WTC11 (cell line): Measurements from ENCODE around the gene CACNB1.

Experiments used
- SMAD3 ChIP-seq: sonication (generic); formaldehyde crosslinking; IDR thresholded peaks from 2 replicates; pipeline ENCODE4 v1.8.0; 2022; ENCODE audit warnings: missing genetic modification reagents, mild to moderate bottlenecking, borderline replicate concordance
- TF ChIP-seq, protein P1 (sequence below): fragments of 200-600 bp; IDR thresholded peaks from 2 replicates; pipeline ENCODE4 v1.8.0; 2022; ENCODE audit warnings: antibody characterized with exemption
- TF ChIP-seq, protein P2 (sequence below): sonication (generic); formaldehyde crosslinking; IDR thresholded peaks from 2 replicates; pipeline ENCODE4 v1.8.0; 2023; ENCODE audit warnings: mild to moderate bottlenecking, missing genetic modification reagents

DNA sequence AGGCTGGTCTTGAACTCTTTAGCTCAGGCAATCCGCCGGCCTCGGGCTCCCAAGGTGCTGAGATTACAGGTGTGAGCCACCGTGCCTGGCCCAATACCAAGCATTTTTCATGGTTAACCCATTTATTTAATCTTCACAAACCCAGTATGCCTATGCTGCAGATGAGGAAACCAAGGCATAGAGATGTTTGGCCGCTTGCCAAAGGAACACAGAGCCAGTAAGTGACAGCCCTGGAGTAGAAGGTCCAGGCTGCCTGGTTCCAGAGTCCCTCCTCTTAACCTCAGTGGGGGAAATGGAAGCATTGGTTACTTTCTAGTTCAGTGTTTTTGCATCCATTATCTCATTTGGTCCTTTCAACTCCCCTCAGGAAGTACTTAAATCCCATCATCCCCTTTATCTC, 16.2 kb downstream of the CACNB1 start:
- TF ChIP-seq, protein P1, sequence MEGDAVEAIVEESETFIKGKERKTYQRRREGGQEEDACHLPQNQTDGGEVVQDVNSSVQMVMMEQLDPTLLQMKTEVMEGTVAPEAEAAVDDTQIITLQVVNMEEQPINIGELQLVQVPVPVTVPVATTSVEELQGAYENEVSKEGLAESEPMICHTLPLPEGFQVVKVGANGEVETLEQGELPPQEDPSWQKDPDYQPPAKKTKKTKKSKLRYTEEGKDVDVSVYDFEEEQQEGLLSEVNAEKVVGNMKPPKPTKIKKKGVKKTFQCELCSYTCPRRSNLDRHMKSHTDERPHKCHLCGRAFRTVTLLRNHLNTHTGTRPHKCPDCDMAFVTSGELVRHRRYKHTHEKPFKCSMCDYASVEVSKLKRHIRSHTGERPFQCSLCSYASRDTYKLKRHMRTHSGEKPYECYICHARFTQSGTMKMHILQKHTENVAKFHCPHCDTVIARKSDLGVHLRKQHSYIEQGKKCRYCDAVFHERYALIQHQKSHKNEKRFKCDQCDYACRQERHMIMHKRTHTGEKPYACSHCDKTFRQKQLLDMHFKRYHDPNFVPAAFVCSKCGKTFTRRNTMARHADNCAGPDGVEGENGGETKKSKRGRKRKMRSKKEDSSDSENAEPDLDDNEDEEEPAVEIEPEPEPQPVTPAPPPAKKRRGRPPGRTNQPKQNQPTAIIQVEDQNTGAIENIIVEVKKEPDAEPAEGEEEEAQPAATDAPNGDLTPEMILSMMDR, result no peak
- TF ChIP-seq, protein P2, sequence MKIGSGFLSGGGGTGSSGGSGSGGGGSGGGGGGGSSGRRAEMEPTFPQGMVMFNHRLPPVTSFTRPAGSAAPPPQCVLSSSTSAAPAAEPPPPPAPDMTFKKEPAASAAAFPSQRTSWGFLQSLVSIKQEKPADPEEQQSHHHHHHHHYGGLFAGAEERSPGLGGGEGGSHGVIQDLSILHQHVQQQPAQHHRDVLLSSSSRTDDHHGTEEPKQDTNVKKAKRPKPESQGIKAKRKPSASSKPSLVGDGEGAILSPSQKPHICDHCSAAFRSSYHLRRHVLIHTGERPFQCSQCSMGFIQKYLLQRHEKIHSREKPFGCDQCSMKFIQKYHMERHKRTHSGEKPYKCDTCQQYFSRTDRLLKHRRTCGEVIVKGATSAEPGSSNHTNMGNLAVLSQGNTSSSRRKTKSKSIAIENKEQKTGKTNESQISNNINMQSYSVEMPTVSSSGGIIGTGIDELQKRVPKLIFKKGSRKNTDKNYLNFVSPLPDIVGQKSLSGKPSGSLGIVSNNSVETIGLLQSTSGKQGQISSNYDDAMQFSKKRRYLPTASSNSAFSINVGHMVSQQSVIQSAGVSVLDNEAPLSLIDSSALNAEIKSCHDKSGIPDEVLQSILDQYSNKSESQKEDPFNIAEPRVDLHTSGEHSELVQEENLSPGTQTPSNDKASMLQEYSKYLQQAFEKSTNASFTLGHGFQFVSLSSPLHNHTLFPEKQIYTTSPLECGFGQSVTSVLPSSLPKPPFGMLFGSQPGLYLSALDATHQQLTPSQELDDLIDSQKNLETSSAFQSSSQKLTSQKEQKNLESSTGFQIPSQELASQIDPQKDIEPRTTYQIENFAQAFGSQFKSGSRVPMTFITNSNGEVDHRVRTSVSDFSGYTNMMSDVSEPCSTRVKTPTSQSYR (CRISPR knock-in tag), result no peak
- TF ChIP-seq SMAD3 (CRISPR knock-in tag), result no peak
